BLaER1 (cell line): ENCODE measurements around the gene TPD52L1.

ENCODE experiments used
- H3K27ac ChIP-seq: shearing (Covaris generic); formaldehyde crosslinking; 2 replicates; pipeline ENCODE4 v1.8.1; 2022
- H3K27me3 ChIP-seq: shearing (Covaris generic); formaldehyde crosslinking; 2 replicates; pipeline ENCODE4 v1.8.1; 2022
- H3K36me3 ChIP-seq: shearing (Covaris generic); formaldehyde crosslinking; 2 replicates; pipeline ENCODE4 v1.8.1; 2022
- H3K4me1 ChIP-seq: shearing (Covaris generic); formaldehyde crosslinking; 2 replicates; pipeline ENCODE4 v1.8.1; 2022
- H3K4me2 ChIP-seq: shearing (Covaris generic); formaldehyde crosslinking; 2 replicates; pipeline ENCODE4 v1.8.1; 2022
- H3K4me3 ChIP-seq: shearing (Covaris generic); formaldehyde crosslinking; 2 replicates; pipeline ENCODE4 v1.8.1; 2022
- H3K9ac ChIP-seq: shearing (Covaris generic); formaldehyde crosslinking; 2 replicates; pipeline ENCODE4 v1.8.1; 2022
- H3K9me3 ChIP-seq: shearing (Covaris generic); formaldehyde crosslinking; 2 replicates; pipeline ENCODE4 v1.8.1; 2022
- H4K20me1 ChIP-seq: shearing (Covaris generic); formaldehyde crosslinking; 2 replicates; pipeline ENCODE4 v1.8.1; 2022
- Cebpa-rat ChIP-seq: shearing (Covaris generic); IDR thresholded peaks from 2 replicates; pipeline ENCODE4 v1.8.1; 2022

Gene TPD52L1

DNA sequence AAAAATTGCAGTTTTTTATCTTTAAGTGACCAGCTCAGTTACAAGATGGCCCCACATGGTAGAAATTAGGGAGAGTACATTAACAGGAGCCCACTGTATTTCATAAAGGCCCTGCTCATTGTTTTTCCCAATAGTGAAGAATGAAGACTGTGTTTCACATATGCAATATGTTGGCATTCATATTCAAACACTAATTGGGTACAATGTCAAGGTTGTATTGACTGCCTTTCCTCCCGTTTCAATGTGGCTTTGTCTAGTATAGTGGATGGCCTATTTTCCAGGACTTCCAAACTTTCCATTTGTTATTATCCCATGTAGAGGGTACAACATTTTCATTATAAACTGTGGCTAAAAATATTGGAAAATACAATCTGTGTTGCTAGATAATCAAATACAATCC lies 96.9 kb downstream of the TPD52L1 start:
- no peaks in the 10 kb centered on the region for H3K27me3 ChIP-seq
- no peak overlapping the region for H3K4me3 ChIP-seq
- no peaks in the 10 kb centered on the region for H3K4me1 ChIP-seq
- no peaks in the 10 kb centered on the region for H4K20me1 ChIP-seq
- peaks cover 2% of the 10 kb centered on the region; the same call in 1 of the 2 replicates for H3K9me3 ChIP-seq
- no peak overlapping the region for H3K27ac ChIP-seq
- no peak for TF ChIP-seq Cebpa-rat
- H3K36me3 ChIP-seq = no peaks in the 10 kb centered on the region
- H3K4me2 ChIP-seq = no peak overlapping the region
- H3K9ac ChIP-seq = no peak overlapping the region

- no peaks in the 10 kb centered on the region for H4K20me1 ChIP-seq
- no peaks in the 10 kb centered on the region for H3K4me1 ChIP-seq
- H3K4me3 ChIP-seq = no peak overlapping the region
- no peak overlapping the region for H3K9ac ChIP-seq
- no peaks in the 10 kb centered on the region for H3K36me3 ChIP-seq
- no peak overlapping the region for H3K4me2 ChIP-seq
- H3K27ac ChIP-seq = no peak overlapping the region
- no peaks in the 10 kb centered on the region for H3K9me3 ChIP-seq
- no peak for TF ChIP-seq Cebpa-rat
- no peaks in the 10 kb centered on the region for H3K27me3 ChIP-seq
Observed at GRCh38 chr6:125251516-125252220, 98.1 kb downstream of the TPD52L1 start.

GRCh38 chr6:125252891-125253290 lies 99.3 kb downstream of the TPD52L1 start:
- no peak for TF ChIP-seq Cebpa-rat
- Histone ChIP-seq H3K4me1 (no peaks in the 10 kb centered on the region), H3K27ac (no peak overlapping the region), H3K27me3 (no peaks in the 10 kb centered on the region), H4K20me1 (no peaks in the 10 kb centered on the region), H3K9me3 (no peaks in the 10 kb centered on the region), H3K9ac (no peak overlapping the region), H3K36me3 (no peaks in the 10 kb centered on the region), H3K4me3 (no peak overlapping the region), H3K4me2 (no peak overlapping the region)

- Histone ChIP-seq H3K27me3 (no peaks in the 10 kb centered on the region), H3K9me3 (no peaks in the 10 kb centered on the region), H3K9ac (no peak overlapping the region), H3K4me1 (no peaks in the 10 kb centered on the region), H3K4me2 (no peak overlapping the region), H4K20me1 (no peaks in the 10 kb centered on the region), H3K4me3 (no peak overlapping the region), H3K27ac (no peak overlapping the region), H3K36me3 (no peaks in the 10 kb centered on the region)
- no peak for TF ChIP-seq Cebpa-rat
Observed at GRCh38 chr6:125253881-125254280, 100.3 kb downstream of the TPD52L1 start.

GRCh38 chr6:125254321-125254720 lies 100.7 kb downstream of the TPD52L1 start:
- no peaks in the 10 kb centered on the region for H3K4me1 ChIP-seq
- H3K36me3 ChIP-seq = no peaks in the 10 kb centered on the region
- no peak overlapping the region for H3K27ac ChIP-seq
- no peak overlapping the region for H3K4me2 ChIP-seq
- no peak overlapping the region for H3K9ac ChIP-seq
- TF ChIP-seq Cebpa-rat = no peak
- no peak overlapping the region for H3K4me3 ChIP-seq
- H4K20me1 ChIP-seq = no peaks in the 10 kb centered on the region
- H3K9me3 ChIP-seq = no peaks in the 10 kb centered on the region
- H3K27me3 ChIP-seq = no peaks in the 10 kb centered on the region

DNA sequence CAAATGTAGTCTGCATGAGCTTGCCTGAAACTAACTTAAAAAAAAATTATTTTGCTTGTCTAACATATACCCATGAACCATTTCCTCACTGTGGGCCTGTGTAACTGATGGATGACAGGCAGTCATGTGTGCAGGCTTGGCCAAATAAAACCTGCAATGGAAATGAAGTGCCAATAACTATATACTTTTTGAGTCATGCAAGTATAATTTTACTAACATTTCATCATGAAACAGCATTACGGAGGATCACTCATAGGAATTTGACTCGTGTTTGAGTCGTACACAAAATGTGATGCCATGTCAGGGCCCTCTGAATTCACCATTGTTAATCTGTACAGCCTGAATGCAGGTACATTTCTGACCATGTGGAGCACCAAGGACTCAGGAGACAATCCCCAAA lies 101.6 kb downstream of the TPD52L1 start:
- no peaks in the 10 kb centered on the region for H3K9me3 ChIP-seq
- H3K27ac ChIP-seq = no peak overlapping the region
- H3K4me1 ChIP-seq = no peaks in the 10 kb centered on the region
- no peak for TF ChIP-seq Cebpa-rat
- no peaks in the 10 kb centered on the region for H3K27me3 ChIP-seq
- H4K20me1 ChIP-seq = no peaks in the 10 kb centered on the region
- H3K36me3 ChIP-seq = no peaks in the 10 kb centered on the region
- H3K9ac ChIP-seq = no peak overlapping the region
- no peak overlapping the region for H3K4me3 ChIP-seq
- no peak overlapping the region for H3K4me2 ChIP-seq

DNA sequence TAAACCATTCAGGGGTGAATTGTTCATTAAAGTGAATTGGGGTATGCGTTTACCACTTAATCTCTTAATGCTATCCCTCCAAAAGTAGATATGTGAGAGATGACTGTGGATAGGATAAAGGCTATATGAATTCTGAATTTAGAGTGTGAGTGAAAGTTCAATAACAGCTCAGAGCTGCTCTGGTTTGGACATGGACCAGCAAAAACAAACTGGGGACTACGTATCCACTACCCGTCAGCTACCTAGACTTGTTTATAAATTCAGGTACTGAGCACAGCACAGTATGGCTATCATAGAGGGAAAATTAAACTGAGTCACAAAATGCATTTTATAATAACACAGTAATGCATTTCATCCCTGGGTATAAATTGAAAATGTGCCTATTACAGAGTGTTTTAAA lies 103.8 kb downstream of the TPD52L1 start:
- Histone ChIP-seq H3K4me1 (no peaks in the 10 kb centered on the region), H4K20me1 (no peaks in the 10 kb centered on the region), H3K4me2 (no peak overlapping the region), H3K27me3 (no peaks in the 10 kb centered on the region), H3K36me3 (no peaks in the 10 kb centered on the region), H3K9me3 (no peaks in the 10 kb centered on the region), H3K27ac (no peak overlapping the region), H3K9ac (no peak overlapping the region), H3K4me3 (no peak overlapping the region)
- no peak for TF ChIP-seq Cebpa-rat

- Histone ChIP-seq H3K4me2 (no peak overlapping the region), H3K27ac (no peak overlapping the region), H4K20me1 (no peaks in the 10 kb centered on the region), H3K4me1 (no peaks in the 10 kb centered on the region), H3K9me3 (no peaks in the 10 kb centered on the region), H3K36me3 (no peaks in the 10 kb centered on the region), H3K27me3 (no peaks in the 10 kb centered on the region), H3K9ac (no peak overlapping the region), H3K4me3 (no peak overlapping the region)
- no peak for TF ChIP-seq Cebpa-rat
Observed at GRCh38 chr6:125258651-125259353, 105.2 kb downstream of the TPD52L1 start.

GRCh38 chr6:125259354-125259736 lies 105.8 kb downstream of the TPD52L1 start:
- Histone ChIP-seq H3K4me3 (no peak overlapping the region), H3K4me2 (no peak overlapping the region), H3K4me1 (no peaks in the 10 kb centered on the region), H3K36me3 (no peaks in the 10 kb centered on the region), H3K27ac (no peak overlapping the region), H4K20me1 (no peaks in the 10 kb centered on the region), H3K27me3 (no peaks in the 10 kb centered on the region), H3K9me3 (no peaks in the 10 kb centered on the region), H3K9ac (no peak overlapping the region)
- no peak for TF ChIP-seq Cebpa-rat
